Measurements from ENCODE around the gene HMMR. TPM values are rescaled to one million over a fixed set of nuclear protein-coding genes. Genes with fewer than 3 reads are reported as not detected.

The HMMR gene
- total and polyA plus RNA-seq, 2 of the 4 experiments (the other 2 are of a cell fraction) = 13.0 to 24.6 TPM

DNA sequence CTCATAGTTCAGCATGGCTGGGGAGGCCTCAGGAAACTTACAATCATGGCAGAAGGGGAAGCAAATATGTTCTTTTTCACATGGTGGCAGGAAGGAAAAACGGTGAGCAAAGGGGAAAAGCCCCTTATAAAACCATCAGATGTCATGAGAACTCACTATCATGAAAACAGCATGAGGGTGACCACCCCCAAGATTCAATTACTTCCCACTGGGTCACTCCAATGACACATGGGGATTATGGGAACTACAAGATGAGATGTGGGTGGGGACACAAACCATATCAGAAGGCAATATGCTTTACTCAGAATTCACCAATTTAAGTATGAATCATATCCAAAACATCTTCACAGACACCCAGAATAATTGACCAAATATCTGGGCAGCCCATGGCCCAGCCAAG is 64.7 kb downstream of the HMMR start:
- Histone ChIP-seq H3K27me3 (ENCODE audit: control insufficient read depth, insufficient read depth, low read length) (no peaks in the 10 kb centered on the region), H4K8ac (ENCODE audit: low read depth in 2 of 2, low read length in 2 of 2) (no peak overlapping the region), H3K4me1 (ENCODE audit: control insufficient read depth, insufficient read depth, low read length) (no peaks in the 10 kb centered on the region), H4K5ac (ENCODE audit: low read depth, low read length) (no peak overlapping the region), H3K4ac (ENCODE audit: low read depth, low read length) (no peak overlapping the region), H3K79me1 (ENCODE audit: low read depth in 1 of 2, low read length in 2 of 2) (no peaks in the 10 kb centered on the region), H3K4me2 (ENCODE audit: low read depth, low read length) (no peak overlapping the region), H3K4me3 (ENCODE audit: insufficient read depth, low read depth, low read length) (no peak overlapping the region), H2BK120ac (ENCODE audit: low read depth, low read length) (no peak overlapping the region), H4K20me1 (ENCODE audit: insufficient read depth, low read length) (no peaks in the 10 kb centered on the region), H2AFZ (replicated peaks; ENCODE audit: low read length, poor library complexity) (no peak overlapping the region), H4K91ac (ENCODE audit: insufficient read depth, low read depth, low read length) (no peak overlapping the region), H2BK15ac (ENCODE audit: low read depth, low read length) (no peak overlapping the region), H2BK5ac (ENCODE audit: low read depth, low read length, poor library complexity, severe bottlenecking) (no peak overlapping the region), H3K18ac (ENCODE audit: low read depth, low read length) (no peak overlapping the region), H2AK5ac (ENCODE audit: low read depth, low read length) (no peak overlapping the region), H3K23ac (ENCODE audit: low read depth, low read length) (no peak overlapping the region), H2BK20ac (ENCODE audit: low read depth, low read length) (no peak overlapping the region), H3K9me1 (ENCODE audit: insufficient read depth, low read length) (no peaks in the 10 kb centered on the region), H3K14ac (replicated peaks; ENCODE audit: low read depth, low read length) (no peak overlapping the region), H3K9ac (ENCODE audit: low read depth, low read length) (no peak overlapping the region), H2AK9ac (replicated peaks; ENCODE audit: low read depth, low read length, poor library complexity) (no peak overlapping the region), H3K27ac (ENCODE audit: insufficient read depth, low read length) (no peak overlapping the region), H3K9me3 (ENCODE audit: control insufficient read depth, insufficient read depth, low read length) (no peaks in the 10 kb centered on the region), H3K36me3 (ENCODE audit: control insufficient read depth, insufficient read depth, low read length) (peaks cover 7% of the 10 kb centered on the region), H3K56ac (ENCODE audit: extremely low read depth, insufficient read depth, low read length) (no peak overlapping the region)
- intact Hi-C loops (cut with micrococcal nuclease) (no loop called here), in situ Hi-C loops (cut with MboI; ENCODE audit: low sequenced_read_pairs) (no loop called here), dilution Hi-C loops (cut with HindIII; ENCODE audit: low sequenced_read_pairs, unreplicated experiment) (no loop called here)
- ChIA-PET POLR2A (ENCODE audit: unreplicated experiment) (no interaction called here), CTCF (no interaction called here)
- no CpG with 5 or more reads among the region's 1 CpG for WGBS, 2 experiments (ENCODE audit: extremely low coverage in 2 of 2, insufficient read length in 1 of 2)
- DNase-seq (no peak), ATAC-seq (ENCODE audit: low read depth) (no peak)
- TF ChIP-seq BHLHE40 (IDR thresholded peaks at IDR 0.05; ENCODE audit: low read depth, low read length) = no peak
- no peak for TF ChIP-seq MAZ (IDR thresholded peaks at IDR 0.05; ENCODE audit: borderline replicate concordance, low read depth, low read length)
- TF ChIP-seq CHD1 (IDR thresholded peaks at IDR 0.05; ENCODE audit: low read depth, low read length) = no peak
- TF ChIP-seq MAFK (IDR thresholded peaks at IDR 0.05; ENCODE audit: low read depth, low read length) = no peak
- no peak for TF ChIP-seq RCOR1 (IDR thresholded peaks at IDR 0.05; ENCODE audit: insufficient replicate concordance, low read length)
- TF ChIP-seq SMC3 (IDR thresholded peaks at IDR 0.05; ENCODE audit: low read depth, low read length) = no peak
- no peak for TF ChIP-seq CTCF (conservative IDR thresholded peaks at IDR 0.05; ENCODE audit: low read depth, low read length)
- TF ChIP-seq RAD21 (IDR thresholded peaks at IDR 0.05; ENCODE audit: low read length) = no peak
- TF ChIP-seq NFE2L2 (IDR thresholded peaks at IDR 0.05; ENCODE audit: low read depth, low read length) = no peak
- no peak for TF ChIP-seq CEBPB (IDR thresholded peaks at IDR 0.05; ENCODE audit: low read depth, low read length)
- TF ChIP-seq POLR2A (IDR thresholded peaks at IDR 0.05; ENCODE audit: low read depth, low read length) = no peak
- no peak for TF ChIP-seq USF2 (IDR thresholded peaks at IDR 0.05; ENCODE audit: low read depth, low read length)
- TF ChIP-seq FOS (IDR thresholded peaks at IDR 0.05; ENCODE audit: low read depth, low read length) = no peak
- TF ChIP-seq, protein P1, sequence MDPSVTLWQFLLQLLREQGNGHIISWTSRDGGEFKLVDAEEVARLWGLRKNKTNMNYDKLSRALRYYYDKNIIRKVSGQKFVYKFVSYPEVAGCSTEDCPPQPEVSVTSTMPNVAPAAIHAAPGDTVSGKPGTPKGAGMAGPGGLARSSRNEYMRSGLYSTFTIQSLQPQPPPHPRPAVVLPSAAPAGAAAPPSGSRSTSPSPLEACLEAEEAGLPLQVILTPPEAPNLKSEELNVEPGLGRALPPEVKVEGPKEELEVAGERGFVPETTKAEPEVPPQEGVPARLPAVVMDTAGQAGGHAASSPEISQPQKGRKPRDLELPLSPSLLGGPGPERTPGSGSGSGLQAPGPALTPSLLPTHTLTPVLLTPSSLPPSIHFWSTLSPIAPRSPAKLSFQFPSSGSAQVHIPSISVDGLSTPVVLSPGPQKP (IDR thresholded peaks at IDR 0.05; ENCODE audit: borderline replicate concordance, low read depth, low read length) = no peak
- TF ChIP-seq MXI1 (IDR thresholded peaks at IDR 0.05; ENCODE audit: borderline replicate concordance, low read depth, low read length) = no peak
- TF ChIP-seq RFX5 (IDR thresholded peaks at IDR 0.05; ENCODE audit: low read depth, low read length) = no peak
- BruUV-seq (replicated peaks) = no TSS peak

Data from IMR-90 (cell line).